ENCODE measurements around the gene IL1RAPL2.
A peak's percentile ranks its signal among the peaks of the same experiment; 100 is the strongest.

IL1RAPL2 gene

GRCh38 chrX:105179644-105180043 is 613.6 kb downstream of the IL1RAPL2 start:
- no peak overlapping the region for H3K4me3 ChIP-seq (ENCODE audit: low read depth, low read length)
- no peak for DNase-seq (ENCODE audit: low read depth)
- TF ChIP-seq CTCF (IDR thresholded peaks at IDR 0.05; ENCODE audit: low read depth, low read length, missing control alignments): no peak
- in situ Hi-C loops (cut with HindIII; ENCODE audit: low sequenced_read_pairs): no loop called here

DNA sequence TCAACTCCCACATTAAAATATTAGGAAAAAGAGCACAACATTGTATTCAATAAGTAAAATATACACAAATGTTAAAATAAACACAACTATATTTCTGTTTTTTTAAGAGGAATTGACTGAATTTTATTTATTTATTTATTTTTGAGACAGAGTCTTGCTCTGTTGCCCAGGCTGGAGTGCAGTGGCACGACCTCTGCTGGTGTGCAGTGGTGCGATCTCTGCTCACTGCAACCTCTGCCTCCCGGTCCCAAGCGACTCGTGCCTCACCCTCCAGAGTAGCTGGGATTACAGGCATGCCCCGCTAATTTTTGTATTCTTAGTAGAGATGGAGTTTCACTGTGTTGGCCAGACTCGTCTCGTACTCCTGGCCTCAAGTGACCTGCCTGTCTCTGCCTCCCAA is 623.1 kb downstream of the IL1RAPL2 start:
- no peak for DNase-seq (ENCODE audit: low read depth)
- no peak overlapping the region for H3K4me3 ChIP-seq (ENCODE audit: low read depth, low read length)
- in situ Hi-C loops (cut with HindIII; ENCODE audit: low sequenced_read_pairs): no loop called here

DNA sequence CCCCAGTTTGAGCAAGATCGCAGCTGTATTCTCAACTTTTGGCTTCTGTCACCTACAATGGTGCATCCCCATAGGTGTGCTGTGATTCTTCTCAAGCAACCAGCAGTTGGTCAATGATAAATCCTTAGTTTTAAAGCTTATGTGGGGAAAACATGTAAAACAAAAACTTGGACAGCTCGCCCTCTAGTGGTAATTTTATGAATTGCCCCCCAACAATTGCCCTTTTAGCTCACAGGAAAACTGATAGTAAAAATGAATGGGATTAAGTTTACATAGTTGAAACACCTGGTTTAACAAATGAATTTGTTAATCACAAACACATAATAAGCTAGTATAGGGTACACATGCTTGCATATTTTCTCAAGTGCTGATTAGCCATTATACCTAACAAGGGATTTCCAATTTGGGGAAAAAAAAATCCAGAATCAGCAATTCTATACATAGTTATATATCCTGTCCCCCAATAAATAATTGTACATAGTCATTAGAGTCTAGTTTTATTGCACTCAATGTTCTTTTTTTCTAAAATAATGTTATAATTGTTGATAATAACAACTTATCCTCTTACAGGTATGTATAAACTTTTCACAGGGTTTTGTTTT is 624.4 kb downstream of the IL1RAPL2 start:
- peak; percentile 75 for TF ChIP-seq CTCF (IDR thresholded peaks at IDR 0.05; ENCODE audit: low read depth, low read length, missing control alignments)
- in situ Hi-C loops (cut with HindIII; ENCODE audit: low sequenced_read_pairs): no loop called here
- DNase-seq (ENCODE audit: low read depth): peak; percentile 22
- H3K4me3 ChIP-seq (ENCODE audit: low read depth, low read length): no peak overlapping the region

More for the DNA sequence above, 623.1 kb downstream of the IL1RAPL2 start:
- TF ChIP-seq CTCF (IDR thresholded peaks at IDR 0.05; ENCODE audit: low read depth, low read length, missing control alignments): no peak

- TF ChIP-seq CTCF (IDR thresholded peaks at IDR 0.05; ENCODE audit: low read depth, low read length, missing control alignments): peak; percentile 69
- no peak overlapping the region for H3K4me3 ChIP-seq (ENCODE audit: low read depth, low read length)
- DNase-seq (ENCODE audit: low read depth): peak; percentile 1
- in situ Hi-C loops (cut with HindIII; ENCODE audit: low sequenced_read_pairs): no loop called here
These were observed 625.9 kb downstream of the IL1RAPL2 start for GRCh38 chrX:105191878-105192277.

GRCh38 chrX:105209406-105209805 is 643.4 kb downstream of the IL1RAPL2 start:
- no peak for DNase-seq (ENCODE audit: low read depth)
- in situ Hi-C loops (cut with HindIII; ENCODE audit: low sequenced_read_pairs): no loop called here
- no peak overlapping the region for H3K4me3 ChIP-seq (ENCODE audit: low read depth, low read length)
- no peak for TF ChIP-seq CTCF (IDR thresholded peaks at IDR 0.05; ENCODE audit: low read depth, low read length, missing control alignments)

- in situ Hi-C loops (cut with HindIII; ENCODE audit: low sequenced_read_pairs): no loop called here
- DNase-seq (ENCODE audit: low read depth): no peak
- no peak overlapping the region for H3K4me3 ChIP-seq (ENCODE audit: low read depth, low read length)
- TF ChIP-seq CTCF (IDR thresholded peaks at IDR 0.05; ENCODE audit: low read depth, low read length, missing control alignments): peak; percentile 19
These were observed 644.3 kb downstream of the IL1RAPL2 start for GRCh38 chrX:105210258-105210657.
